Endothelial cell of umbilical vein (primary cell): ENCODE results near the gene TBL3. TPM values are rescaled to one million over a fixed set of nuclear protein-coding genes. Genes with fewer than 3 reads are reported as not detected.

Experiments
- BruUV-seq: library from RNA; stranded (reverse); fragments of 400-500 nt; replicated peaks from 2 replicates; lab custom pipeline; 2021; lab: Mats Ljungman, UMichigan
- CTCF ChIA-PET: fragments of 300-600, 350-600 bp; sonication (Branson Sonifier 250); formaldehyde crosslinking; loops from one replicate; lab custom pipeline; 2021; ENCODE audit warnings: antibody characterized with exemption, inconsistent platforms; lab: Charles Lee
- POLR2A ChIA-PET: fragments of 300-600, 350-600 bp; sonication (Branson Sonifier 250); formaldehyde crosslinking; loops from one replicate; lab custom pipeline; 2021; ENCODE audit warnings: antibody characterized with exemption, inconsistent platforms; lab: Charles Lee
- DNase-seq: peaks from one replicate; pipeline ENCODE4 v3.0.0-alpha.2; 2011; ENCODE audit warnings: low read depth, low spot score
- FAIRE-seq: peaks from 2 replicates; lab custom pipeline; 2011; peaks lifted over from hg19 to GRCh38; lab: Jason Lieb, UNC
- H2AFZ ChIP-seq: 2 replicates; pipeline ENCODE4 v1.6.0; 2012; ENCODE audit warnings: low read depth, low read length, control low read depth, inconsistent platforms
- H3K27ac ChIP-seq: 2 replicates; pipeline ENCODE4 v1.5.1; 2011; ENCODE audit warnings: low read depth, mild to moderate bottlenecking, control low read depth, low read length, moderate library complexity; ENCODE audit not compliant: insufficient read depth
- H3K27me3 ChIP-seq, 2 experiments: 2 replicates each; pipeline versions ENCODE4 v1.6.0 to v1.6.1; 2011; ENCODE audit warnings: low read length in 2 of 2, mixed read lengths in 1 of 2; ENCODE audit not compliant: control insufficient read depth in 2 of 2, insufficient read depth in 2 of 2
- H3K36me3 ChIP-seq, 2 experiments: 2 replicates in 1 of 2; 3 replicates in 1 of 2; pipeline ENCODE4 v1.5.1; 2011; ENCODE audit warnings: low read length in 2 of 2, mild to moderate bottlenecking in 1 of 2, moderate library complexity in 1 of 2; ENCODE audit not compliant: control insufficient read depth in 2 of 2, insufficient read depth in 2 of 2; ENCODE audit errors: extremely low read depth in 1 of 2
- H3K4me1 ChIP-seq: 3 replicates; pipeline ENCODE4 v1.5.1; 2011; ENCODE audit warnings: mild to moderate bottlenecking, low read length; ENCODE audit not compliant: control insufficient read depth, insufficient read depth; ENCODE audit errors: extremely low read depth
- H3K4me2 ChIP-seq: 2 replicates; pipeline ENCODE4 v1.6.1; 2011; ENCODE audit warnings: low read length, control low read depth, mixed read lengths; ENCODE audit not compliant: insufficient read depth
- H3K4me3 ChIP-seq, 3 experiments: fragments of 200-600 bp in 1 of 3; sonication (generic), shearing (Covaris generic) in 1 of 3; replicated peaks in 1 of 3; 2 replicates each; pipeline ENCODE4 v1.5.1; 2011 to 2016; ENCODE audit warnings: control low read depth in 3 of 3, low read length in 3 of 3, mild to moderate bottlenecking in 2 of 3, inconsistent platforms in 1 of 3, low read depth in 1 of 3, moderate library complexity in 1 of 3; ENCODE audit not compliant: insufficient read depth in 1 of 3
- H3K79me2 ChIP-seq: 2 replicates; pipeline ENCODE4 v1.6.0; 2012; ENCODE audit warnings: low read length, inconsistent platforms; ENCODE audit not compliant: control insufficient read depth, insufficient read depth
- H3K9ac ChIP-seq: replicated peaks from 2 replicates; pipeline ENCODE3; 2011; ENCODE audit warnings: low read length, control low read depth; ENCODE audit not compliant: insufficient read depth; ENCODE audit errors: extremely low read depth
- H3K9me1 ChIP-seq: replicated peaks from 3 replicates; pipeline ENCODE4 v1.6.0; 2011; ENCODE audit warnings: mild to moderate bottlenecking, low read length; ENCODE audit not compliant: control insufficient read depth, insufficient read depth; ENCODE audit errors: extremely low read depth
- H3K9me3 ChIP-seq: replicated peaks from 2 replicates; pipeline ENCODE4 v1.5.1; 2012; ENCODE audit warnings: low read length, inconsistent platforms; ENCODE audit not compliant: control insufficient read depth, insufficient read depth
- H4K20me1 ChIP-seq: replicated peaks from 2 replicates; pipeline ENCODE3; 2011; ENCODE audit warnings: mild to moderate bottlenecking, low read length; ENCODE audit not compliant: control insufficient read depth, insufficient read depth; ENCODE audit errors: extremely low read depth
- EZH2 ChIP-seq: IDR thresholded peaks from 2 replicates; pipeline ENCODE4 v1.6.1; 2012; ENCODE audit warnings: borderline replicate concordance, low read depth, mild to moderate bottlenecking, moderate library complexity, low read length, inconsistent platforms; ENCODE audit not compliant: severe bottlenecking
- FOS ChIP-seq: IDR thresholded peaks from 2 replicates; pipeline ENCODE4 v1.6.1; 2011; ENCODE audit warnings: mild to moderate bottlenecking, low read length, moderate library complexity, borderline replicate concordance; ENCODE audit not compliant: insufficient read depth
- GATA2 ChIP-seq: IDR thresholded peaks from 2 replicates; pipeline ENCODE4 v1.7.0; 2011; ENCODE audit warnings: low read depth, mild to moderate bottlenecking, moderate library complexity, mixed read lengths, low read length; ENCODE audit not compliant: insufficient read length, insufficient read depth
- JUN ChIP-seq: IDR thresholded peaks from 2 replicates; pipeline ENCODE4 v1.6.1; 2011; ENCODE audit warnings: borderline replicate concordance, low read depth; ENCODE audit not compliant: insufficient read length, insufficient read depth
- MYC ChIP-seq: IDR thresholded peaks from one replicate; pipeline ENCODE4 v1.6.1; 2011; ENCODE audit warnings: mild to moderate bottlenecking, low read depth, low read length
- POLR2A ChIP-seq: IDR thresholded peaks from 2 replicates; pipeline ENCODE4 v1.6.1; 2012; ENCODE audit warnings: low read depth, mild to moderate bottlenecking, control low read depth, low read length
- POLR2AphosphoS5 ChIP-seq: IDR thresholded peaks from 2 replicates; pipeline ENCODE4 v1.6.1; 2012; ENCODE audit warnings: low read depth, mild to moderate bottlenecking, control low read depth, low read length, moderate library complexity; ENCODE audit not compliant: insufficient read depth
- dilution Hi-C: fragments of 300-500 bp; cut with MboI; formaldehyde crosslinking; loops from one replicate; pipeline ENCODE4 v1.15.0; 2019; ENCODE audit warnings: low sequenced_read_pairs; ENCODE audit not compliant: extremely low pct_ligation_motif_present
- intact Hi-C: fragments of 100-400 bp; cut with micrococcal nuclease; formaldehyde crosslinking; loops from one replicate; pipeline ENCODE4 v1.10.0; 2022
- polyA plus RNA-seq, 4 experiments: library from polyadenylated mRNA; depleted of rRNA in 3 of 4; stranded (reverse) in 3 of 4; unstranded in 1 of 4; fragments of >200 nt; gene quantifications; 2 replicates each; pipeline versions ENCODE4 v1.2.1 to v1.2.3, GENCODE V29; 2011 to 2012; ENCODE audit warnings: missing spikeins in 1 of 4
- total RNA-seq: library from RNA; stranded (reverse); gene quantifications from 2 replicates; pipeline ENCODE4 v1.2.3, GENCODE V29; 2021
- TF ChIP-seq, protein P1 (sequence below): IDR thresholded peaks from 2 replicates; pipeline ENCODE4 v1.6.1; 2011; ENCODE audit not compliant: insufficient read depth, insufficient read length
- TF ChIP-seq, protein P2 (sequence below), 2 donors: IDR thresholded peaks; 1 replicate in 1 of 2; 2 replicates in 1 of 2; pipeline ENCODE4 v1.5.1; 2011; ENCODE audit warnings: low read length in 2 of 2, mild to moderate bottlenecking in 2 of 2, moderate library complexity in 2 of 2, control low read depth in 1 of 2, inconsistent platforms in 1 of 2, low read depth in 1 of 2; ENCODE audit not compliant: insufficient read depth in 1 of 2; ENCODE audit errors: extremely low read depth in 1 of 2

The TBL3 gene
- total and polyA plus RNA-seq, 2 donors (not counting 3 experiments of a cell fraction or from before 2014, with no cell fraction given) = 42.2 to 77.1 TPM

GRCh38 chr16:1991948-1992703 lies 20.3 kb downstream of the TBL3 start:
- DNase-seq (peak; percentile 88), FAIRE-seq (peak; percentile 90)
- no peak overlapping the region for H3K27ac ChIP-seq
- dilution Hi-C loops (no loop called here), intact Hi-C loops (no loop called here)
- peaks cover 7% of the 10 kb centered on the region for H3K4me1 ChIP-seq
- H3K9ac ChIP-seq = no peak overlapping the region
- no peak overlapping the region for H3K4me2 ChIP-seq
- ChIA-PET CTCF (interaction anchor here (0.7 to 3.9 kb wide), 3 partner anchors 11 to 148 kb away, joined by 3 to 23 read pairs (median 9); no protein-coding TSS in a partner anchor), POLR2A (interaction anchor here (0.9 to 1.3 kb wide), 2 partner anchors 27 to 163 kb away, joined by 4 to 5 read pairs; partner anchors contain the start of genes RPS2 and TRAF7)
- H3K9me3 ChIP-seq = no peaks in the 10 kb centered on the region
- no TSS peak for BruUV-seq
- peaks cover 0 to 4% of the 10 kb centered on the region in 2 experiments for H3K36me3 ChIP-seq
- H3K79me2 ChIP-seq = no peaks in the 10 kb centered on the region
- H2AFZ ChIP-seq = peak overlapping the region; percentile 90
- peaks cover 23 to 24% of the 10 kb centered on the region in 2 experiments for H3K27me3 ChIP-seq
- no peak for TF ChIP-seq GATA2
- peak; percentile 21 for TF ChIP-seq POLR2A
- no peak for TF ChIP-seq FOS
- TF ChIP-seq, protein P1, sequence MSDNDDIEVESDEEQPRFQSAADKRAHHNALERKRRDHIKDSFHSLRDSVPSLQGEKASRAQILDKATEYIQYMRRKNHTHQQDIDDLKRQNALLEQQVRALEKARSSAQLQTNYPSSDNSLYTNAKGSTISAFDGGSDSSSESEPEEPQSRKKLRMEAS = peak; percentile 82
- peak overlapping the region in 1 of 3 experiments; percentile 15 for H3K4me3 ChIP-seq
- no peaks in the 10 kb centered on the region for H3K9me1 ChIP-seq
- H4K20me1 ChIP-seq = no peaks in the 10 kb centered on the region

DNA sequence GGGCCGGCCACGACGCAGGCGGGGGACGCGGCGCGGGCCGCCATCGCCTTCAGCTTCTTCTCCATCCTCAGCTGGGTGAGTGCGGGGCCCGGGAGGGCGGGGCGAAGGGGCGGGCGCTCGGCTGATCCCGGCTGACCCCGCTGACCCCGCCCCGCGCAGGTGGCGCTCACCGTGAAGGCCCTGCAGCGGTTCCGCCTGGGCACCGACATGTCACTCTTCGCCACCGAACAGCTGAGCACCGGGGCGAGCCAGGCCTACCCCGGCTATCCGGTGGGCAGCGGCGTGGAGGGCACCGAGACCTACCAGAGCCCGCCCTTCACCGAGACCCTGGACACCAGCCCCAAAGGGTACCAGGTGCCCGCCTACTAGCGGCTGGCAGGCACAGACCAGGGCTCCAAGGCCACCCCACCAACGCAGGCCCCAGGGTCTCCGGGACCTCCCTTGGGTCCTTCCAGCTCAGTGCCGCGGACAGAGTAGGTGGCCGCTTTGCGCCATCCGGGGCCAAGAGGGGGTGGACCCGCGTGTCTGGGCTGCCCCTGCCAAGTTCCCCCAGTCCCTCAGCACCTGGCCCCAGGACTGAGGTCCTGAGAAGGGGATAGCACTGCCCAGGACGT lies 21.0 kb downstream of the TBL3 start:
- H3K9me1 ChIP-seq = no peaks in the 10 kb centered on the region
- no TSS peak for BruUV-seq
- TF ChIP-seq JUN (no peak), EZH2 (no peak), FOS (no peak), POLR2A (no peak), GATA2 (no peak), MYC (no peak), POLR2AphosphoS5 (no peak)
- TF ChIP-seq, protein P2, sequence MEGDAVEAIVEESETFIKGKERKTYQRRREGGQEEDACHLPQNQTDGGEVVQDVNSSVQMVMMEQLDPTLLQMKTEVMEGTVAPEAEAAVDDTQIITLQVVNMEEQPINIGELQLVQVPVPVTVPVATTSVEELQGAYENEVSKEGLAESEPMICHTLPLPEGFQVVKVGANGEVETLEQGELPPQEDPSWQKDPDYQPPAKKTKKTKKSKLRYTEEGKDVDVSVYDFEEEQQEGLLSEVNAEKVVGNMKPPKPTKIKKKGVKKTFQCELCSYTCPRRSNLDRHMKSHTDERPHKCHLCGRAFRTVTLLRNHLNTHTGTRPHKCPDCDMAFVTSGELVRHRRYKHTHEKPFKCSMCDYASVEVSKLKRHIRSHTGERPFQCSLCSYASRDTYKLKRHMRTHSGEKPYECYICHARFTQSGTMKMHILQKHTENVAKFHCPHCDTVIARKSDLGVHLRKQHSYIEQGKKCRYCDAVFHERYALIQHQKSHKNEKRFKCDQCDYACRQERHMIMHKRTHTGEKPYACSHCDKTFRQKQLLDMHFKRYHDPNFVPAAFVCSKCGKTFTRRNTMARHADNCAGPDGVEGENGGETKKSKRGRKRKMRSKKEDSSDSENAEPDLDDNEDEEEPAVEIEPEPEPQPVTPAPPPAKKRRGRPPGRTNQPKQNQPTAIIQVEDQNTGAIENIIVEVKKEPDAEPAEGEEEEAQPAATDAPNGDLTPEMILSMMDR (IDR thresholded peaks at IDR 0.05; ENCODE audit: extremely low read depth in 1 of 2, insufficient read depth in 1 of 2, low read depth in 1 of 2, low read length in 2 of 2) = no peak
- TF ChIP-seq, protein P1 = no peak
- CTCF ChIA-PET = interaction anchor here (2.5 to 3.9 kb wide), 2 partner anchors 10 to 148 kb away, joined by 9 to 23 read pairs; no protein-coding TSS in a partner anchor
- H3K79me2 ChIP-seq = no peaks in the 10 kb centered on the region
- intact Hi-C loops = no loop called here
- no peak overlapping the region for H3K9ac ChIP-seq
- peak overlapping the region; percentile 90 for H2AFZ ChIP-seq
- FAIRE-seq (no peak), DNase-seq (no peak)
- H3K36me3 ChIP-seq = peaks cover 0 to 5% of the 10 kb centered on the region in 2 experiments
- dilution Hi-C loops = no loop called here
- no peak overlapping the region for H3K4me2 ChIP-seq
- H3K9me3 ChIP-seq = no peaks in the 10 kb centered on the region
- H3K27me3 ChIP-seq = peaks cover 23 to 24% of the 10 kb centered on the region in 2 experiments
- no peak overlapping the region for H3K4me3 ChIP-seq
- no peak overlapping the region for H3K27ac ChIP-seq
- H4K20me1 ChIP-seq = no peaks in the 10 kb centered on the region
- POLR2A ChIA-PET = interaction anchor here (0.9 to 1.3 kb wide), 2 partner anchors 28 to 163 kb away, joined by 4 to 5 read pairs; partner anchors contain the start of genes RPS2 and TRAF7
- peaks cover 7% of the 10 kb centered on the region for H3K4me1 ChIP-seq
